ENCODE measurements around the gene NTHL1.

DNA sequence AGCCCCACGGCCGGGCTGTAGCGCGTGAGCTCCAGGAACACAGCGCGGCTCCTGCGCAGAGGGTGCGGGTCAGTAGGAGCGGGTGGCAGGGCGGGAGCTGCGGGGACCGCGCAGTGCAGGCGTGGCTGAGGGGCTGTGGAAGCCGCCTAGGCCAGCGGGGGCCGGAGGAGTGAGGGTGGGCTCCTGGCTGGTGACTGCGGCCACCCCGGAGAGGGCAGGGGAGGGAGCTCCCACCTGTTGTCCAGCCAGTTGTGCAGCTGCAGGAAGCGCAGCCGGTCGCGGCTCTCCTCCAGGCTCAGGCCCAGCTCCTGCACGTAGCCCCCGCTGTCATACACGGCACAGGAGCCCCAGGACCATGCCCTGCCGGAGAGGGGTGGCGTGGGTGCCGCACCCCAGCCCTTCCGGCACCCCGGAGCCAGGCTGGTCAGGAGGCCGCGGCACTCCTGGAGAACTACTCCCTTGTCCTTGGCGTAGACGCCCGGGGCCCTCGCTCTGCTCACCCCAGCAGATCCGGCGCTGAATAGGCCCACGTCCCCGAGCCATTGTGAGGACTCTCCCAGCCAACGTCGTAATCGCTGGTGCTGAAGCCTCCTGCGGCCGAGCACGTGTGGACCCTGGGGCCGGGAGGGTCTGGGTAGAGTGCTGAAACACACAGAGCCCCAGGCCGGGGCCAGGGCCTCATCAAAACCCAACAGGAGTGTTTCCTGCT, 44.1 kb upstream of the NTHL1 start:
- TF ChIP-seq, protein P1, sequence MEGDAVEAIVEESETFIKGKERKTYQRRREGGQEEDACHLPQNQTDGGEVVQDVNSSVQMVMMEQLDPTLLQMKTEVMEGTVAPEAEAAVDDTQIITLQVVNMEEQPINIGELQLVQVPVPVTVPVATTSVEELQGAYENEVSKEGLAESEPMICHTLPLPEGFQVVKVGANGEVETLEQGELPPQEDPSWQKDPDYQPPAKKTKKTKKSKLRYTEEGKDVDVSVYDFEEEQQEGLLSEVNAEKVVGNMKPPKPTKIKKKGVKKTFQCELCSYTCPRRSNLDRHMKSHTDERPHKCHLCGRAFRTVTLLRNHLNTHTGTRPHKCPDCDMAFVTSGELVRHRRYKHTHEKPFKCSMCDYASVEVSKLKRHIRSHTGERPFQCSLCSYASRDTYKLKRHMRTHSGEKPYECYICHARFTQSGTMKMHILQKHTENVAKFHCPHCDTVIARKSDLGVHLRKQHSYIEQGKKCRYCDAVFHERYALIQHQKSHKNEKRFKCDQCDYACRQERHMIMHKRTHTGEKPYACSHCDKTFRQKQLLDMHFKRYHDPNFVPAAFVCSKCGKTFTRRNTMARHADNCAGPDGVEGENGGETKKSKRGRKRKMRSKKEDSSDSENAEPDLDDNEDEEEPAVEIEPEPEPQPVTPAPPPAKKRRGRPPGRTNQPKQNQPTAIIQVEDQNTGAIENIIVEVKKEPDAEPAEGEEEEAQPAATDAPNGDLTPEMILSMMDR (IDR thresholded peaks at IDR 0.05 in 2 of 3, conservative IDR thresholded peaks at IDR 0.05 in 1 of 3; ENCODE audit: insufficient read depth in 2 of 3, low read depth in 1 of 3, low read length in 3 of 3) = no peak
- no peak for TF ChIP-seq MTA1 (IDR thresholded peaks at IDR 0.05; ENCODE audit: borderline replicate concordance)
- no peak for TF ChIP-seq ZFP36 (IDR thresholded peaks at IDR 0.05; ENCODE audit: low read depth, low read length, partially characterized antibody)
- TF ChIP-seq, protein P2, sequence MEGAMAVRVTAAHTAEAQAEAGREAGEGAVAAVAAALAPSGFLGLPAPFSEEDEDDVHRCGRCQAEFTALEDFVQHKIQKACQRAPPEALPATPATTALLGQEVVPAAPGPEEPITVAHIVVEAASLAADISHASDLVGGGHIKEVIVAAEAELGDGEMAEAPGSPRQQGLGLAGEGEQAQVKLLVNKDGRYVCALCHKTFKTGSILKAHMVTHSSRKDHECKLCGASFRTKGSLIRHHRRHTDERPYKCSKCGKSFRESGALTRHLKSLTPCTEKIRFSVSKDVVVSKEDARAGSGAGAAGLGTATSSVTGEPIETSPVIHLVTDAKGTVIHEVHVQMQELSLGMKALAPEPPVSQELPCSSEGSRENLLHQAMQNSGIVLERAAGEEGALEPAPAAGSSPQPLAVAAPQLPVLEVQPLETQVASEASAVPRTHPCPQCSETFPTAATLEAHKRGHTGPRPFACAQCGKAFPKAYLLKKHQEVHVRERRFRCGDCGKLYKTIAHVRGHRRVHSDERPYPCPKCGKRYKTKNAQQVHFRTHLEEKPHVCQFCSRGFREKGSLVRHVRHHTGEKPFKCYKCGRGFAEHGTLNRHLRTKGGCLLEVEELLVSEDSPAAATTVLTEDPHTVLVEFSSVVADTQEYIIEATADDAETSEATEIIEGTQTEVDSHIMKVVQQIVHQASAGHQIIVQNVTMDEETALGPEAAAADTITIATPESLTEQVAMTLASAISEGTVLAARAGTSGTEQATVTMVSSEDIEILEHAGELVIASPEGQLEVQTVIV (CRISPR knock-in tag; IDR thresholded peaks at IDR 0.05; ENCODE audit: borderline replicate concordance) = no peak
- TF ChIP-seq POLR2A (conservative IDR thresholded peaks at IDR 0.05) = no peak
- no peak for TF ChIP-seq MAZ (CRISPR knock-in tag; conservative IDR thresholded peaks at IDR 0.05 in 1 of 2, IDR thresholded peaks at IDR 0.05 in 1 of 2)
- no peak for TF ChIP-seq ZNF146 (CRISPR knock-in tag; IDR thresholded peaks at IDR 0.05; ENCODE audit: unreplicated experiment)

All from K562 (cell line).